ENCODE data around the gene CSTA. TPM values are rescaled to one million over a fixed set of nuclear protein-coding genes. Genes with fewer than 3 reads are reported as not detected.

Gene CSTA
- total and polyA plus RNA-seq, 2 of the 13 experiments (the other 11 are each of a cell fraction or from before 2014, with no cell fraction given): 3.9 to 11.0 TPM

- TF ChIP-seq, protein P1, sequence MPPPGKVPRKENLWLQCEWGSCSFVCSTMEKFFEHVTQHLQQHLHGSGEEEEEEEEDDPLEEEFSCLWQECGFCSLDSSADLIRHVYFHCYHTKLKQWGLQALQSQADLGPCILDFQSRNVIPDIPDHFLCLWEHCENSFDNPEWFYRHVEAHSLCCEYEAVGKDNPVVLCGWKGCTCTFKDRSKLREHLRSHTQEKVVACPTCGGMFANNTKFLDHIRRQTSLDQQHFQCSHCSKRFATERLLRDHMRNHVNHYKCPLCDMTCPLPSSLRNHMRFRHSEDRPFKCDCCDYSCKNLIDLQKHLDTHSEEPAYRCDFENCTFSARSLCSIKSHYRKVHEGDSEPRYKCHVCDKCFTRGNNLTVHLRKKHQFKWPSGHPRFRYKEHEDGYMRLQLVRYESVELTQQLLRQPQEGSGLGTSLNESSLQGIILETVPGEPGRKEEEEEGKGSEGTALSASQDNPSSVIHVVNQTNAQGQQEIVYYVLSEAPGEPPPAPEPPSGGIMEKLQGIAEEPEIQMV (CRISPR knock-in tag; IDR thresholded peaks at IDR 0.05; ENCODE audit: low read depth): peak; percentile 91
- TF ChIP-seq ZNF230 (CRISPR knock-in tag; IDR thresholded peaks at IDR 0.05) (peak; percentile 96), TCF7 (IDR thresholded peaks at IDR 0.05; ENCODE audit: low read depth) (no peak), SPEN (CRISPR knock-in tag; IDR thresholded peaks at IDR 0.05; ENCODE audit: low read depth) (peak; percentile 96), ZNF276 (CRISPR knock-in tag; IDR thresholded peaks at IDR 0.05; ENCODE audit: low read depth) (peak; percentile 88), TCF7L2 (IDR thresholded peaks at IDR 0.05; ENCODE audit: low read depth, low read length) (no peak), PHB2 (IDR thresholded peaks at IDR 0.05; ENCODE audit: partially characterized antibody) (no peak), ZBTB44 (CRISPR knock-in tag; IDR thresholded peaks at IDR 0.05) (peak; percentile 82), CC2D1A (CRISPR knock-in tag; IDR thresholded peaks at IDR 0.05) (no peak), KLF13 (CRISPR knock-in tag; IDR thresholded peaks at IDR 0.05) (no peak), NKX3-1 (CRISPR knock-in tag; IDR thresholded peaks at IDR 0.05) (peak; percentile 69), CENPX (CRISPR knock-in tag; IDR thresholded peaks at IDR 0.05) (no peak), U2AF2 (IDR thresholded peaks at IDR 0.05; ENCODE audit: low read depth, low read length) (no peak)
- TF ChIP-seq, protein P2, sequence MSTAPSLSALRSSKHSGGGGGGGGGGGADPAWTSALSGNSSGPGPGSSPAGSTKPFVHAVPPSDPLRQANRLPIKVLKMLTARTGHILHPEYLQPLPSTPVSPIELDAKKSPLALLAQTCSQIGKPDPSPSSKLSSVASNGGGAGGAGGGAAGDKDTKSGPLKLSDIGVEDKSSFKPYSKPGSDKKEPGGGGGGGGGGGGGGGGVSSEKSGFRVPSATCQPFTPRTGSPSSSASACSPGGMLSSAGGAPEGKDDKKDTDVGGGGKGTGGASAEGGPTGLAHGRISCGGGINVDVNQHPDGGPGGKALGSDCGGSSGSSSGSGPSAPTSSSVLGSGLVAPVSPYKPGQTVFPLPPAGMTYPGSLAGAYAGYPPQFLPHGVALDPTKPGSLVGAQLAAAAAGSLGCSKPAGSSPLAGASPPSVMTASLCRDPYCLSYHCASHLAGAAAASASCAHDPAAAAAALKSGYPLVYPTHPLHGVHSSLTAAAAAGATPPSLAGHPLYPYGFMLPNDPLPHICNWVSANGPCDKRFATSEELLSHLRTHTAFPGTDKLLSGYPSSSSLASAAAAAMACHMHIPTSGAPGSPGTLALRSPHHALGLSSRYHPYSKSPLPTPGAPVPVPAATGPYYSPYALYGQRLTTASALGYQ (CRISPR knock-in tag; IDR thresholded peaks at IDR 0.05): no peak
- TF ChIP-seq, protein P3, sequence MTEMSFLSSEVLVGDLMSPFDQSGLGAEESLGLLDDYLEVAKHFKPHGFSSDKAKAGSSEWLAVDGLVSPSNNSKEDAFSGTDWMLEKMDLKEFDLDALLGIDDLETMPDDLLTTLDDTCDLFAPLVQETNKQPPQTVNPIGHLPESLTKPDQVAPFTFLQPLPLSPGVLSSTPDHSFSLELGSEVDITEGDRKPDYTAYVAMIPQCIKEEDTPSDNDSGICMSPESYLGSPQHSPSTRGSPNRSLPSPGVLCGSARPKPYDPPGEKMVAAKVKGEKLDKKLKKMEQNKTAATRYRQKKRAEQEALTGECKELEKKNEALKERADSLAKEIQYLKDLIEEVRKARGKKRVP (CRISPR knock-in tag; IDR thresholded peaks at IDR 0.05): peak in 1 of 2 experiments; percentile 63; a peak in 2 of 4 replicates
- TF ChIP-seq, protein P4, sequence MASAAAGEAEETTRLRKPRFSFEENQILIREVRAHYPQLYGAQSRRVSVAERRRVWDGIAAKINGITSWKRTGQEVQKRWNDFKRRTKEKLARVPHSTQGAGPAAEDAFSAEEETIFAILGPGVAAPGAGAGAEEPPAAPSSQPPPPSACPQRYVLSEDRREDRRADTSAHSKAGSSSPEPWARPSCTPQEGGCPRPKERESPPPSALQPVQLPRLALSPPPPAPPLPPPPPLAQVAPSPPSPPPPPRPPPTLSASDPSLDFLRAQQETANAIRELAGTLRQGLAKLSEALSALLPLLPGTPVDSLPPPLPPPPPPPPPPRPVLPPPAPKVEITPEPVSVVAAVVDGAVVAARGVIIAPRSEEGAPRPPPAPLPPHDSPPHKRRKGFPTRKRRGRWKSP (CRISPR knock-in tag; IDR thresholded peaks at IDR 0.05): peak; percentile 98
Observed at GRCh38 chr3:122383771-122384697, 59.0 kb downstream of the CSTA start, which contains the start of gene FAM162A (continued).

Measured in HepG2 (cell line).